Hepatocyte (in vitro differentiated cells): ENCODE measurements around the gene RPRD2.

Experiments used
- CTCF ChIP-seq: fragments of 200-600 bp; sonication (generic); IDR thresholded peaks from 2 replicates; pipeline ENCODE4 v1.5.1; 2016; ENCODE audit warnings: antibody characterized with exemption, mild to moderate bottlenecking; ENCODE audit not compliant: poor library complexity
- EZH2 ChIP-seq: fragments of 200-600 bp; sonication (generic); IDR thresholded peaks from 2 replicates; pipeline ENCODE4 v1.6.1; 2016; ENCODE audit warnings: antibody characterized with exemption, mild to moderate bottlenecking, borderline replicate concordance

- TF ChIP-seq EZH2 (no peak), CTCF (no peak)
Measured at GRCh38 chr1:150410582-150411101, 46.7 kb downstream of the RPRD2 start.
